ENCODE results near the gene RNPEP. TPM values are rescaled to one million over a fixed set of nuclear protein-coding genes. Genes with fewer than 3 reads are reported as not detected.
A peak's percentile ranks its signal among the peaks of the same experiment; 100 is the strongest.

Gene RNPEP
- total and polyA plus RNA-seq, 2 of the 8 experiments (the other 6 are each of a cell fraction or from before 2014, with no cell fraction given): 34.1 to 51.1 TPM

- FAIRE-seq: no peak
- no peak overlapping the region for H2BK120ac ChIP-seq (replicated peaks; ENCODE audit: low read depth, low read length)
- peak overlapping the region; percentile 88 for H2BK12ac ChIP-seq (ENCODE audit: low read depth, low read length)
- peaks cover 0 to 6% (median 6%) of the 10 kb centered on the region in 4 experiments; a peak in 6 of 7 replicates for H3K27me3 ChIP-seq (replicated peaks in 1 of 4; ENCODE audit: control insufficient read depth in 3 of 4, extremely low read depth in 1 of 4, insufficient read depth in 3 of 4, low read length in 3 of 4)
- POLR2A ChIA-PET (ENCODE audit: partially characterized antibody): interaction anchor here (0.6 to 2.0 kb wide), 12 partner anchors 10 to 61 kb away, joined by 3 to 15 read pairs (median 4); partner anchors contain the start of gene TIMM17A
- TF ChIP-seq SIRT6 (IDR thresholded peaks at IDR 0.05; ENCODE audit: low read length): no peak
- peak in 1 of 2 experiments; percentile 39; a peak in 1 of 4 replicates for TF ChIP-seq HDAC2 (IDR thresholded peaks at IDR 0.05; ENCODE audit: borderline replicate concordance in 1 of 2, low read depth in 2 of 2, low read length in 2 of 2)
- no peak for TF ChIP-seq SRF (IDR thresholded peaks at IDR 0.05; ENCODE audit: low read depth, low read length)
- 0 out of 2 replicates have a peak, but pooled peaks have one; percentile 52 for TF ChIP-seq ATF2 (IDR thresholded peaks at IDR 0.05; ENCODE audit: low read length)
- peak; percentile 15 for TF ChIP-seq ASH2L (IDR thresholded peaks at IDR 0.05; ENCODE audit: low read length)
- TF ChIP-seq TAF1 (IDR thresholded peaks at IDR 0.05; ENCODE audit: low read depth, low read length): no peak
- TF ChIP-seq KDM1A (IDR thresholded peaks at IDR 0.05; ENCODE audit: borderline replicate concordance, low read length): peak; percentile 59; the same call in 1 of the 2 replicates
- peak overlapping the region; percentile 98 for H2BK5ac ChIP-seq (ENCODE audit: low read depth, low read length)
- no peak overlapping the region; the same call in 1 of the 2 replicates for H3K27ac ChIP-seq (ENCODE audit: low read depth, low read length)
- no peak overlapping the region for H3K14ac ChIP-seq (ENCODE audit: insufficient read length)
- H4K5ac ChIP-seq (ENCODE audit: insufficient read length, low read depth, low read length): peak overlapping the region; percentile 79
- H3K4me3 ChIP-seq (ENCODE audit: extremely low read depth in 1 of 4, insufficient read depth in 2 of 4, low read depth in 3 of 4, low read length in 4 of 4): peak overlapping the region in 3 of 4 experiments; percentile 6 to 53 (median 7); a peak in 2 of 8 replicates
- H3K36me3 ChIP-seq (ENCODE audit: control insufficient read depth in 2 of 4, insufficient read depth in 4 of 4, low read length in 3 of 4): no peaks in the 10 kb centered on the region; a peak in 1 of 8 replicates
- no peak overlapping the region for H2BK20ac ChIP-seq (ENCODE audit: low read length)
- WGBS, 2 experiments (ENCODE audit: extremely low coverage in 1 of 2, insufficient coverage in 1 of 2, insufficient read length in 1 of 2, insufficient replicate concordance in 2 of 2, low coverage in 1 of 2, low lambda C conversion rate in 2 of 2, missing lambda C conversion rate in 1 of 2): 90% methylated on average over 1 of the region's 1 CpG; no CpG with 5 or more reads in 1 of the 2 experiments
- peak overlapping the region; percentile 4 for H4K91ac ChIP-seq (replicated peaks; ENCODE audit: insufficient read length, low read length)
- H3K4me2 ChIP-seq (ENCODE audit: insufficient read depth in 1 of 2, low read depth in 2 of 2, low read length in 2 of 2): peak overlapping the region; percentile 71 to 74
- no peaks in the 10 kb centered on the region for H3K9me3 ChIP-seq (ENCODE audit: insufficient read depth in 2 of 2, low read depth in 1 of 2, low read length in 1 of 2)
- no peak overlapping the region for H3K23ac ChIP-seq (ENCODE audit: insufficient read length)
- DNase-seq (ENCODE audit: low read depth in 1 of 2, low spot score in 2 of 2): no peak
- peak overlapping the region; percentile 91; the same call in 1 of the 2 replicates for H2AK5ac ChIP-seq (ENCODE audit: low read depth, low read length)
- H3K4me1 ChIP-seq (replicated peaks in 1 of 4; ENCODE audit: control insufficient read depth in 3 of 4, insufficient read depth in 4 of 4, low read length in 3 of 4): peaks cover 7 to 19% (median 10%) of the 10 kb centered on the region in 4 experiments
- H2BK15ac ChIP-seq (ENCODE audit: low read length): peak overlapping the region; percentile 78; the same call in 1 of the 2 replicates
- H3K23me2 ChIP-seq (ENCODE audit: low read depth, low read length): peaks cover 8% of the 10 kb centered on the region
- H3K9ac ChIP-seq (replicated peaks in 1 of 4; ENCODE audit: extremely low read depth in 1 of 4, low read depth in 3 of 4, low read length in 3 of 4): no peak overlapping the region
- peak overlapping the region; percentile 79 for H2AFZ ChIP-seq (ENCODE audit: low read length)
- CTCF ChIA-PET (ENCODE audit: partially characterized antibody): interaction anchor here (0.6 to 8.4 kb wide), 5 partner anchors 9 to 176 kb away, joined by 3 to 145 read pairs (median 7); no protein-coding TSS in a partner anchor
- H3K79me1 ChIP-seq (ENCODE audit: low read depth, low read length): no peaks in the 10 kb centered on the region
- H3K79me2 ChIP-seq (ENCODE audit: control insufficient read depth in 1 of 2, insufficient read depth in 2 of 2, low read length in 2 of 2): no peaks in the 10 kb centered on the region
- H3K18ac ChIP-seq (ENCODE audit: extremely low read depth, low read length): peak overlapping the region; percentile 56; the same call in 1 of the 2 replicates
- H3K56ac ChIP-seq (replicated peaks; ENCODE audit: insufficient read length, low read depth, low read length): no peak overlapping the region
- no peak overlapping the region for H4K8ac ChIP-seq (ENCODE audit: extremely low read depth, insufficient read depth, low read length)
- H3K4ac ChIP-seq (replicated peaks; ENCODE audit: insufficient read length, low read depth, low read length): peak overlapping the region; percentile 20
- no peaks in the 10 kb centered on the region for H4K20me1 ChIP-seq (replicated peaks in 1 of 2; ENCODE audit: control insufficient read depth in 1 of 2, insufficient read depth in 2 of 2, low read length in 2 of 2)
Observed at GRCh38 chr1:201942129-201942495, 40.3 kb upstream of the RNPEP start.
